HG02943 (cell line): ENCODE data around the gene TNNI2.

Experiments
- ATAC-seq: cut with Tn5 transposase; IDR thresholded peaks from one replicate; pipeline ENCODE4 v1.9.1; 2021; ENCODE audit warnings: mild to moderate bottlenecking, low read depth, moderate library complexity; ENCODE audit not compliant: unreplicated experiment

The TNNI2 gene

DNA sequence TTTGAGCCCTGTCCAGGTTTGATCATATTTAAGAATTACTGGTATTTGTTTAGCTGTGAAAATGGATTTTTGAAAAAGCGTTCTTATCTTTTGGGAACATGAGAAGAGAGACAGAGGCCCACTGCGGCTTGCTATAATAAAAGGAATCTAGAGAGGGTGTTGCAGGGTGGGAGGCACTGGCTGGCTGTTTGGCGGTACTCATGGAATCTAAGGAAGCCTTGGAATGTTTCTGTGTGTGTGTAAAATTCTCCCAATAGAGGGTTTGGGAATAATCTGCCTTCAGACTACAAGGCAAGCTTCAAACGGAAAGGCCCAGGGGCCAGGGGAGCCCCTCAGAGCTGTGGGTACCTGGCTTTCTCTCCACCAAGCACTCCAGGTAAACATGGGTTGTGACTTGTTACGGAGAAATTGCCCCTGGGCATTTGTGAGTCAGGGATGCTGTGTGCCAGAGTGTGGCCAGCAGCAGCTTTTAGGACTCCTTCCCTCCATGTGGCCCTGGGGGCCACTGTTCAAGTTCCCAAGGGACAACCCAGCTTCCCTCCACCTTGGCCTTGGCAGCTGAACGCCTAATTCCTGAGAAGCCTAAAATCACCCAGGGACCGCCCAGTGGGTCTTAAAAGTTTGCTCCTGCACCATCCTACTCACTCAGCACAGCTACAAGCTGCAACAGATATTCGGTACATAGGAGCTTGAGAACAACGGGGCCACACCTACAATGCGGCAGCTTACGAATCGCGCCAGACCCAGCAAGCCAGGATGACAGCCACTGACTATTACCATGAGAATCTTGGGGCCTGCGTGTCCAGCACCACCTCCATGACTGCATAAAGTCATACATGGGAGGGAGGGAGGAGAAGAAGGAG lies 18.1 kb upstream of the TNNI2 start:
- no peak for ATAC-seq

DNA sequence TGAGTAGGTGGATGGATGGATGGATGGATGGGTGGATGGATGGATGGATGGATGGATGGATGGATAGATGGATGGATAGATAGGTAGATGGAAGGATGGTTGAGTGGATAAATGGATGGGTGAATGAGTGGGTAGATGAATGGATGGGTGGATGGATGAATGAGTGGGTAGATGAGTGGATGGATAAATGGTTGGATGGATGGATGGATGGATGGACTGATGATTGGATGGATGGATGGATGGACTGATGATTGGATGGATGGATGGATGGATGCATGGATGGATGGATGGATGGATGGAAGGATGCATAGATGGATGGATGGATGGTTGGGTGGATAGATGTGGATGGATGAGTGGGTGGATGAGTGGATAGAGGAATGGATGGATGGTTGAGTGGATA lies 17.2 kb upstream of the TNNI2 start:
- ATAC-seq: no peak

DNA sequence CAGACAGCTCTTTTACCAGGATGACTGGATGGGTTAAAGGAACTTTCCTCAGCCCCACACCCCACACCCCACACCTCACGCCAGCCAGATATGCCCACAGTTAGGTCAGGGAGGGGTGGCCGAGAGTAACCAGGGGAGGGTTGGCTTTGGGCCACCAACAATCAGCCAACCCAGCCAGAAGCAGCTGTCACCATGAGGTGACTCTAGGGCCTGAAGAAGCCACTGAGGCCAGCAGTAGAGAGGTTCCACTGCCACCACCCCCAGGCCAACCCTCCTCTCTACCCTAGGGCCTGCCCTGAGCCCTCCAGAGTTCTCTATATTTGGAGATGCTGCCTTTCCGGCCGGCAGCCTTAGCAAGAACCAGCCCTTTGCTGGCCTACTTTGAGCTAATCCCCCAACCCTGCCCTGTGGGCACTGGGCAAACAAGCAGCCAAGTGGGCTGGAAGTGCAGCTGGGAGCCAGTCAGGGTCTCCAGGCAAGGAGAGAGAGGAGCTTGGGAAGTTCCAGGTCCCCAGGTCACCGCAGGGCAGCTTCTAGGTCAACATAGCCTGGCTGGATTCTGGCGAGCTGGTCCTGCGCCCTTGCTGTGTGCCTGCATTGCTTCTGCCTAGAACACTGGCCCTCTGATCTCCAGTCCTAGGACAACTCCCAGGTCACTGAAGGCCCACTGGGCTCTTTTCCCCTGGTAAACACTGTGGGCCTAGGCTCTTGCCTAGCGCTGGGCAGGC lies 16.0 kb upstream of the TNNI2 start:
- no peak for ATAC-seq

DNA sequence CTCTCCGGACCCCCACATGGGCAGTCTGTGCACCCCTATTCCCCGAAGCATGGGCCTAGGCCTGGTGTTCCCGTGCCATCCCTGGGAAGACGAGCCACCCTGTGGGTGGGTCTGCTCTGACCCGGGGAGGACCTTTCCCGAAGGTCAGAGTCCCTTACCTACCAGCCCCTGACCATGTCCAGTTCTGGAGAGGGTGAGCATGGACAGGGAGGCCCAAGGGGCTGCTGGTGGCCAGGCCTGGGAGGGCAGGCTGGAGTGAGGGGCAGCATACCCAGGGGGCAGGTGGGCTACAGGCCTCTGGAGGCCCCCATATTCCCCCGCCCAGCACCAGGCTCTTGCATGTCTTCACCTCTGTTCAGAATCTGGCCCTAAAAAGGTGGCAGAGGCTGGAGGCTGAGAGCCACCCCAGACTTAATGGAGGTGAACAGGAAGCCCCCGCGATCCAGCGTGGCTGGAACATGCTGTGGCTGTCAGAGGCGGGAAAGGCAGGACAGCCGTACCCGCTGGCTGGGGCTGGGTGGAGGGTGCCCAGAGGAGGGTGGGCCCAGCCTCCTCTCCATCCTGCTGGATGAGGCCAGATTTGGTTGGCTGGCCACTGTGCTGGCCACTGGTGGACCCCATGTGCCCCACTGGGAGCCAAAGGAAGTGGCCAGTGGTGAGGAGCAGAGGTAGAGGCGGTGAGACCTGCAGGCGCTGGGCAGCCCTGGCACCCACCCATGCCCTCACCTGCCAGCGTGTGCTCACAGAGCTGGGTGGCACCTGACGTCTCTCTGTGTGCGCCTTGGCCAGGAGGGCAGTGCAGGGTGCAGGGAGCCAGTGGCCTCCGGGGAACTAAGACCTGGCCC lies 15.2 kb upstream of the TNNI2 start:
- ATAC-seq: no peak

DNA sequence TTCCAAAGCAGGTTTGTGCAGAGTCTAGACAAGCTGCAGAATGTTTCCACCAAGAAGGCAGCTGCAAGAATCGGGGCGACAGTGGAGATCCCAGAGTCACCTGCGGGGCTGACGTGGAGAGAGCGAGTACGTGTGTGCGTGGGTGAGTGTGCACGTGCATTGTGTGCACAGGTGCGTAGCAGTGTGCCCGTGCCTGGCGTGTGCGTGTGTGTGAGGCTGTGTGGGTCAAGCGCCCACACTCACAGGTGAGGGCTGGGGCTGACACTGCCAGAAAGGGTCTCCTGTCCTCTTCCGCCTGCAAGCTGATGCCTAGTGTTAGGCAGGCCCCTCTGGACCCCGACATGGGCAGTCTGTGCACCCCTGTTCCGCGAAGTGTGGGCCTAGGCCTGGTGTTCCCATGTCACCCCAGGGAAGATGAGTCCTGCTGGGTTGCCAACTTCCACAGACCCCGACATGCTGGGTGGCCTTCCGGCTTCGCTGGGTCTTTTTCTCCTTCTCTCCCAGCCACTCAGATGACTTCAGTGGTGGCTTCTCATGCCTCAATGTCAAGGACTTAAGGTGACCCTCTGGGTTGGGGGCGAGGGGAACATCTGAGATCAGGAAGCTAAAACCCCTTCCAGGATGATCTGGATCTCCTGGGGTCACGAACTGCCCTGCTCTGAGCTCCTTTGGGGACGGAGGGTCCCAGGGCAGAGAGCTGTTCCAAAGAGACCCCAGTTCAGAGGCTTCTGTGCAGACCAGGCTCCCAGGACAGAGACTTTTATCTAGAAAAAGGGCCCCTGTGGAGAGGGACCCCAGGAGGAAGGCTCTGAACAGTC lies 14.4 kb upstream of the TNNI2 start:
- ATAC-seq: no peak

DNA sequence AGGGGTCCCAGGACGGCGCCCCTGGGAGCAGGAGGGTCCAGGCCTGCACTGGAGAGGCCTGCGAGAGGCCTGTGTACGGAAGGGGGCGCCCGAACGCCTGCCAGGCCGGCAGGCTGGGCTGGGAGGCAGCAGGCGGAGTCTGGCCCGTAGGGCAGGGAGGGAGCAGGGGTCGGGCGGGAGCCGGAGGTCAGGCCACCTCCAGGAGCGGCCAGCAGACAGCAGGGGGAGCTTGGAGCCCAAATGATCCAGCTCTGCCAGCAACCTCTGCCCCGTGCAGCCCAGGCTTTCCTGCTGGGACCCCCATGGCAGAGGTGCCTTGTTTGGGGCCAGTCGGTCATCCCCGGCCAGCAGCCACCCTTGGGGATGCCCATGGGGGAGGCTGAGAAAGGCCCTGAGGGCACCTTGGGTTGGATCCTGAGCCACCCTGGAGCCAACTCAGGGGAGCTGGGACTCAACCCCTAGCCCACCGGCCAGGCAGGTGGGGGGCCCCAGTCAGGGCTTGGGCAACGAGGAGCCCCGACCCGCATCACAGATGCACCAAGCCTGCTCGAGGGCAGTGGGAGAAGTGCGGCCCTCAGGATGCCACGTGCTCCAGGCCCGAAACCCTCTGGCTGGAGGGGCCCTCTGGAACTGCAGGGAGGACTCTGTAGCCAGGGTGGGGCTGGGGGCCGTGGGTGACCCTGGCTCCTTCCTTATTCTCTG lies 13.6 kb upstream of the TNNI2 start:
- no peak for ATAC-seq

DNA sequence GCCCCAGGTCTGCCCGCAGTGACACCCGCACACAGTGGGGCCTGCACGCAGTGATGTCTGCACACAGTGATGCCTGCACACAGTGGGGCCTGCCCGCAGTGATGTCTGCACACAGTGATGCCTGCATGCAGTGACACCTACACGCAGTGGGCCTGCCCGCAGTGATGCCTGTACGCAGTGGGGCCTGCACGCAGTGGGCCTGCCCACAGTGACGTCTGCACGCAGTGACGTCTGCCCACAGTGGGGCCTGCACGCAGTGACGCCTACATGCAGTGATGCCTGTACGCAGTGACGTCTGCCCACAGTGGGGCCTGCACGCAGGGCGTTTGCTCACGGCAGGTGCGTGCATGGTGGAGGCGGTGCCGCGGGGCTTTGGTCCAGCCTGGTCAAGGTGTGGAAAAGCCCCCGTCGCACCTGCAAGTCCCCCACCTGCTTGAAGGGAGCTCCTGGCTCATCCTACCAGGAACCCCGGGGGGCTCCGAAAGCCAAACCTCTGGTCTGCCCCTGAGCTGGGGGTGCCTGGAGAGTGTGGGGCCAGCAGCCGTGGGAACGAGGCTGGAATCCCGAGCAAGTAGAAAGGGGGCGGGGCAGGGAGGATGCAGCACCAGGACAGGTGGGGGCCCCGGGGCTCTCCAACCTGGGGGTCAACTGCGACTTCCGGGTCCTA lies 12.9 kb upstream of the TNNI2 start:
- ATAC-seq: no peak

DNA sequence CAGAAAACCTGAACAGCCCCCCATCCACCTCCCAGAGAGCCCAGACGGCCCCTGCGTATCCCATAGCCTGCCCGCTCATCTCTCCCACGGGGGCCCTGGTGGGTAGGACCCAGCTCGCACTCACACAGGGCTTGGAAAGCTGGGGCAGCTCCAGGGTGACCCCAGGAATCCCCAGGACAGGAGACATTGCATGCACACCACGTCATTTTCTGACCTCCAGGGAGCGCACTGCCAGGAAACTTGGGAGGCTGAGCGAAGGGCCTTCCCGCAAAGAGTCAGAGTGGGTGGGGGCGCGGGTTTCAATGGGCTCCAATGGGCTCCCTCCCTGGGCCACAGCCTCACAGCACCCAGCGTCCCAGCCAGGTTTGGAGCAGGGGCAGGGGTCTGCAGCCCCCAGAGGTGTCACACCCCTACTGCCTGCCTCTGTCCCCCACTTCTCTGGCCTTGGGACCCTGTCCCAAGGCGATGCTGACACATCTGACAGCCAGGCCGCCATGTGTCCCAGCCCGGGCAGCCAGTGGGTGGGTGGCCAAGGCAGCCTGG lies 12.2 kb upstream of the TNNI2 start:
- no peak for ATAC-seq

DNA sequence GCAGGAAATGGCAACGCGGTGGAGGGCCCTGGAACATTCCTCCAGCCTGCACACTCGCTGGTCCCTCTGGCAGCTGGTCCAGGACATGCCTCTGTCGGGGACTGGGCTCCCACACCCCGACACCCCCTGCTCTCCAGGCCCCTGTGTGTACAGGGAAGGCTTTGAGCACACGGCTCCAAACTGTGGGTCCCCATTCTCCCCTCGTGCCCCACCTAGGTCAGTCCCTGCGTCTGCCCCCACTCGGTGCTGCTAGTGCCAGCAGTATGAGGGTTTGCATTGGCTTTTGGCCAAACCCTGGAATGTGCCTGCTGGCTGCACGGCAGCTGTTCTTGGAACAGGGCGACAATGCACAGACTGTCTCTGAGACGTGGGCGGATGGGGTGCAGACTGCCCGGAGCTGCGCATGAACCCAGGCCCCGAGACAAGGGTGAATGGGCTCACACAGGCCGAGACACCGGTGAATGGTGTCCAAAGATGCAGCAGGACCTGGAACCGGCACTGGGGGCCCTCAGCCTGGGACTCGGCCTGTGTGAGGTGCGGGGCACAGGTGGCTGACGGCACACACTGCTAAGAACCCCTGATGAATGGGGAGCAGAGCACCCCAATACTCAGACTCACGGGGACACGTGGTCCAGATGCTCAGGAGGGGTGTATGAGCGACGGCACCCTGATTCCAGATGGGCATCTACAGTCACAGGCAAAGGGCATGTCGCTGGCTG lies 11.5 kb upstream of the TNNI2 start:
- no peak for ATAC-seq

DNA sequence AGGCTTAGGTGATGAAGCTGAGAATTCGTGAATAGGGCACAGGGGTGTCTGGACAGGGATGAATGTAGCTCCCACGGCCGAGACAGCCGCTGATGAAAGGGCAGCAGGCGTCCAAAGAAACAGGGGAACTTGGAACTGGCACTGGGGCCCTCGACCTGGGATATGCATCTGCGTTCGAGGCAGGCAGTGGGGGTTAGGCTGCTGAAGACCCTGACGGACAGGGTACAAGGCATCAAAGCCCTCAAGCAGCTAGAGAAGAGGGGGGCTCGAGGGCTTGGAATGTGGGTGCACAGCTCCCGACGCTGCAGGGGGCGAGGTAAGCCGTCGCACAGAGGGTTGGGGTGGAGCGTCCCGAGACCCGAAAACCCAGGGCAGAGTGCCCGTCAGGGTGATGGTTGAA lies 10.8 kb upstream of the TNNI2 start:
- ATAC-seq: no peak

DNA sequence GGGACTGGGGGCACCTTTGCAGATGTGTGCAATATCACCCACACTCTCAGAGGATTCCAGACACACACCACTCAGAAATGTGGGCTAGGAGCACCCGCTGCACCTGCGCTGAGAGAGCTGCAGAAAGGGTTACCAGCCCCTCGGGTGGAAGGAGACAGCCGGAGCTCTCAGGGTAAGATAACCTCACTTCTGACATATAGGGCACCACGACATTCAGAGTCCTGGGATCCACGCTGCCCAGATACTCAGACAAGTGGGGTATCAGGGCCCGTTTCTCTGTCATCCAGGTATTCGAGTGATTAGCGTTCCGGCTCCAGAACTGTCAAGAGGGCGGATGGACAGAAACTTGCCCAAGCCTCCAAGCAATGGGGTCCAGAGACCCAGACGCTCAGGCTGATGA lies 10.2 kb upstream of the TNNI2 start:
- no peak for ATAC-seq

DNA sequence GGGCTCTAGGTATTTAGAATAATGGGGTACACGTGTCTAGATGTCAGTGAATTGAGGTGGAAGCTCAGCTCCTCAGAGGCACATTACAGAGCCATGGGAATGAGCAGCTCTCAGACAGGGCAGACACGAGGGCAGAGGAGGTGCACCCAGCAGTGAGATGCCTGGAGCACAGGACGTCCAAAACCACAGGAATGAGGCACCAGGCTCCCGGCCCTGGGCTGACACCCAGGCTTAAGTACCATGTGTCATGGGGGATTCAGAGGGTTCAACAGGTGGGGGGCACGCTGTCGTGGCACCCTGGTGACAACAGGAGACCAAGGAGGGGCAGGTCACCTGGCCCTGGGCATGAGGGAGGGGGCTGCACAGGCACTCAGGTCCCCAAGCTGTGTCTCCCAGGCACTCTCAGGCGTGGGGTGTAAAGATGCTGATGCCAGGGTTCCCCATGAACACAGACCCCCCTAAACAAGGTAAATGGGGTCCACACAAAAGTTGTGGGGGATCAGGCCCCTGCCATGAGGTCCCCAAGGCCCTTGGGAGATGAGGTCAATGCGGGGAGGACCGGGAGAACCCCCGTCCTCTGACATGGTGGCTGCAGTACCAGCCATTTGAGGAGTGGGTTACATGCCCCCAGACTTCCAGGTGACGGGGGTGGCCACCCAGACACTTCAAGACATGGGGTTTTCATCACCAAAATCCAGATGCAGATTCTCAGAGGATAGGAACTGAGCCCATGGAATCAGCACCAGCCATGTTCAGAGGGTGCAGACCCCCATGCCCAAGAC lies 9.6 kb upstream of the TNNI2 start:
- no peak for ATAC-seq

DNA sequence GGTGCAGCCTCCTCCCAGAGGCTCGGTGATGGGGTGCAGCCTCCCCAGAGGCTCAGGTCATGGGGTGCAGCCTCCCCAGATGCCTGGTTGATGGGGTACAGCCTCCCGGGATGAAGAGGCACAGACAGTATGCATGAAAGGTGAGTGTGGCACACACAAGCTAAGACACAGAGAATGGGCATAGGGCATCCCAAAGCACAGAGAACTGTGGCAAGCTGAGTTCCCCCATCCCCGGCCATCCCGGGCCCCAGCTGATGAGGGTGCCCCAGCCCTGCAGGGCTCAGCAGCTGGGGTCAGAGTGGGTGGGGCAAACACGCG lies 8.8 kb upstream of the TNNI2 start:
- ATAC-seq: no peak

DNA sequence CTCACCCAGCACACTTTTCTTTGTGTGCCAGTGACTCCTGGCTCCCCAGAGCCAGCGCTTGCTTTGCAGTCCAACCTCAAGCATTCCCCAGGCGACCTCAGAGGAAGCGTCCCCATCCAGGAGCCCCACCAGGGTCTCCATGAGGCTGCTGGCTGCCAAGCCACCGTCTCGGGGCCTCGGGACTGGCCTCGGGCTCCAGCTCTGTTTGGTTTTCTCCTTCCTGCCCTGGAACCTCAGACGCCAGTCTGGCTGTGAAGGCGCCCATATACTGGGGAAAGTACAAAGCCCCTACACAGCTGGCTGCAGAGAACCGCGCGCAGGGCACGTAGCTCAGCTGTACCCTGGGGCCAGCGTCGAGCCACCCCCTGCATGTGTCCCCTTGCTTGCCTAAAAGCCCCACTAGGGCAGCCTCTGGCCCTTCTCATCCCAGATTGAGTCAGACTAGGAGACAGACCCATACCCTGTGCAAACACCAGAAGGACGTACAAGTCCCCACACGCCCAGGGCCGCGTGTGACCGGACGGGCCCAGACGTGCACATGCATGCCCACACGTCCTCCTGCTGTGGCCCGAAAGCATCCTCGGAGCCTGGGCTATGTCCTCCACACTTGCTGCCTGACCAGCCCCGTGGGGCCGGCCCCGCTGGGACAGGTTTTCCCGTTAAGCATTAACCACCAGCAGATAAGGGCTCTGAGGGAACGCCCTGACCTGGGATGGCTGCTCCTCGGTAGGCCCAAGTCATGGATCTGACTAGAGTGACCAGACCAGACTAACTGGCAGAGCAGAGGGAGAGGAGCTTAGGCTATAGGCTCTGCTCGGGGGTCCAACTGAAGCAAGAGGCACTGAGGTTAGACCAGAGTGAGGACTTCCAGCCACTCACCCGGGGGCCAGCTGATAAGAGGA lies 8.2 kb upstream of the TNNI2 start:
- ATAC-seq: no peak

DNA sequence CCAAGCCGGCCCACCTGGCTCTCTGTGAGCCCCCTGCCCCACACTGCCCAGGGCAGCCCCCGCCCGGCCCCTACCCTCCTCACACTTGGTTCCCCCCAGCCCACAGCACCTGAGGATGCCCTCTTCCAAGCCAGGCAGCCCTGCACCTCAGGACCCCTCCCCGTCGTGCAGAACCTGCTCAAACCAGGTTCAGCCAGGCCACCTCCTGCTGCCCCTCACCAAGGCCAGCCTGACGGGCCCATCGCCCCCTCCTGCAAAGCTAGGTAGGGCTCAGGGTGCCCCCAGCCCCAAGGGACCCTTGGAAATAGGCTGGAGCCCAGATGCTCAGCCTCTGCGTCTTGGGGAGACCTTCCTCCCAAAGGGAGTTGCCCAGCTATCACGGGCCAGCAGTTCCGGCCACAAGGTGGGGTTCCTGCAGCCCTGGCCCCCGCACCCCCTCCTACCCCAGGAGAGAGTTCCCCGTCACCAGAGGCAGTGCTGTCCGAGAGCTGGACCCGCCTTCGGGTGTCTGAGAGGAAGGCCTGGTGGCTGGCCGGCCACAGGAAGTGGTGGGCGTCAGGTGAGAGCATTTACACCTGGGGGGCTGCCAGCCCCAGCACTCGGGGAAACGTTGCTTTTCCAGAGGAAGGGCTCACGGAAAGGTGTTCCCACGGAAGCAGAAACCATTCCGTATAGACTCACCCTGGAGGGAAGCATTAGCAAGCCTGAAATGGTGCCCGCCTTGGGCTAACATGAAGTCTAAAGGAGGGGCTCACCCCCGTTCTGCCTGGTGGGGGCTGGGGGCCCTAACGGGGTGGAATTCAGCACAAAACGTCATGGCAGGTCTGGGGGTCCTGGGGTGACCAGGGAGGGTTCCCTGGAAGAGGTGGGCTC lies 7.2 kb upstream of the TNNI2 start:
- no peak for ATAC-seq
